GM18526 (cell line): Measurements from ENCODE around the gene RABGAP1L.

Source experiments
- POLR2A ChIP-seq: IDR thresholded peaks from 3 replicates; pipeline ENCODE4 v1.6.1; 2011; ENCODE audit not compliant: insufficient read length; ENCODE audit errors: extremely low read depth

The RABGAP1L gene

GRCh38 chr1:174922121-174922520, 762.8 kb downstream of the RABGAP1L start:
- no peak for TF ChIP-seq POLR2A

DNA sequence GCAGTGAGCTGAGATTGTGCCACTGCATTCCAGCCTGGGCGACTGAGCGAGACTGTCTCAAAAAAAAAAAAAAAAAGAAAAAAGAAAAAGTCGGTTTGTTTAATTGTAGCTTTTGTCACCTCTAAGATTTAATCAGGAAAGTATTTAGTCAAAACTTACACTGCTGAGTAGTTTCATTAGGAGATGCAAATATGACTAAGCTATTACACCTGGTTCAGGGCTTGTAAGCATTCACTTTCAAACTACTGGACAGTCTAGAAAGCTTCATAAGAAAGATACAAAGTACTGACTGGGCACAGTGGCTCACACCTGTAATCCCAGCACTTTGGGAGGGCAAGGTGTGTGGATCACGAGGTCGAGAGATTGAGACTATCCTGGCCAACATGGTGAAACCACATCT, 764.5 kb downstream of the RABGAP1L start:
- no peak for TF ChIP-seq POLR2A

DNA sequence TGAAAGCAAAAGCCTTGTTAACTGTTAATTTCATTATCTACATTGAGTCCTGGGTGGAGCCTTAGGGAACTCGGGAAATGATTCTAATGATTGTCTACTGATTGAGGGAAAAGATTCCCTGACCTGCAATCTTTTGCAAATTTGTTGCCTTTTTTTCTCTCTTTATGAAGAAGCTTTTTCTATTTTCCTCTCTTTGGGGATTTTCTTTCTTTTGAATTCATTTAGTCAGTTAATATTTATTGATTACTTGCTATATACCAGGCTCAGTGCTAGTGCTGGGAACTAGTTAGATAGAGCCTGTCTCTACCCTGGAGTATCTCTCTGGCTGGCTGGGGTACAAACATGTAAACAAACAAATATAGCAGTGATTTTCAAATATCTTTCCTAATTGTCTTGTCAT, 769.2 kb downstream of the RABGAP1L start:
- TF ChIP-seq POLR2A, result no peak

- no peak for TF ChIP-seq POLR2A
Measured at GRCh38 chr1:174931214-174931613, 771.9 kb downstream of the RABGAP1L start.

DNA sequence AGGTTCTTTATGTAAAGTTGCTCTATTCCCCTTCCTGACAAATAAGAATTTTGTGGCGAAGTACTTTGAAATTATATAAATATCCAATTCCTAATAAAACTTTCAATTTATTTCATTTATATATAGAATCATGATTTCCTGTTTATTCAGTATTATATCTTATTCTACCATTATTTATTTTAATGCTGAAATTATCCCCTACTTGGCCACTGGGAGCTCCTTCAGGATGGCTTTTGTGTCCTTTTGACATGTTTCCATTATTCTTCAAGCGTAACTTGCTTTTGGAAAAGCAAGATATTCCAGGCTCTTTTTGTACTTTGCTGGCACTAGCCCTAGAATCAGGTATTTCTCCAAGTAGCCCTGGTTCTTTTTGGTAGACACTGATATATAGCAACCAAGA, 773.3 kb downstream of the RABGAP1L start:
- TF ChIP-seq POLR2A, result no peak

DNA sequence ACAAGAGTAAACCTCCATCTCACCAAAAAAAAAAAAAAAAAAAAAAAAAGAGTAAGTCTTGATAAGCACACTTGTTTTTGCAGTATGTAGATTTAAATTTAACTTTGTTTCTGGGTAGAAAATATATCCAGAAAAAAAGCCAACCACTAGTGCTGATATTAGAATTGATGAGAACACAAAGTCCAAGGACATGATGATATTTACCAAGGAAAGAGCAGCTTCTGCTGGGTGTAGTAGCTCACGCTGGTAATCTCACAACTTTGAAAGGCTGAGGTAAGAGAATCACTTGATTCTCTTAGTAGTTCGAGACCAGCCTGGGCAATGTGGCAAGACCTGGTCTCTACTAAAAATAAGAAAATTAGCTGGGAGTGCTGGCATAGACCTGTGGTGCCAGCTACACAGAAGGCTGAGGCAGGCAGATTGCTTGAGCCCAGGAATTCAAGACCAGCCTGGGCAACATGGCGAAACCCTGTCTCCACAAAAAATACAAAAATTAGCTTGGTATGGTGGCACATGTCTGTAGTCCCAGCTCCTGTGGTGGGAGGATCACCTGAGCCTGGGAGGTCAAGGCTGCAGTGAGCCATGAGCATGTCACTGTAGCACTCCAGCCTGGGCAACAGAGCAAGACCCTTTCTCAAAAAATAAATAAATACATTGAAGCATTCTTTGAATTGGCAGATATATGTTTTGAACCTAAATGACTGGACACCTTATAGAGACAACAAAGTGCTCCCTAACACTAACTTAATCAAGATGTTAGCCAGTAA, 776.8 kb downstream of the RABGAP1L start:
- TF ChIP-seq POLR2A, result no peak

DNA sequence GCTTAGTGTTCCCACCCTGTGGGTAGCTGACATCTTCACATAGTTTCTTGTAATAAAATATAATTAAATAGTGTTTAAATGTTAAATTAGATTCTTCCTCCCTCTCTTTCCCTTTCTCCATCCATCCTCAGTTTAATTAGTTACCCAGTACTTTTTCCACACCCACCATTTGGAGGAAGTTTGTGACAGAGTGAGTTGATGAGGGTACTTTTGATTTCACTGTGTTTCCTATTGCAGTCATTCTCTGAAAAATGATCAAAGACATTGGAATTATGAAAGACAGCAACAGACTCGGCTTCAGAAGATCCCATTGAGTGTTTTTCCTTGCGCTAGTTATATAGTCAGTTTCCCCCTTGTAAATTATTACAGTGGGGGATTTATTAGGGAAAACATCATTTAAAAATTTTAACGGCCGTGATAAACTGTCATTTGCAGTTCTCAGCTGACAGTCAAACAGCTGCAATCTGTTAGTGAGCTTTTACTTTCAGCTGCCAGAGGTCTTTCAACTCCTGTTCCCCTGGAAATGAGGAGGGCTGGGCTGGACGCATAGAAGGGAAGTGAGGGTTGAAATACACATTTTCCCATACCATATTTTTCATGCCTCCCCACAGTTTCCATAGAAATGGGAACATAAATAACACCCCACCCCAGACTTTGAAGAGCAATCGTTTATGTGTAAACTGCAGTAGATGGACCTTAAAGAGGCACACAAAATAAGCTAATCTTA, 779.1 kb downstream of the RABGAP1L start:
- no peak for TF ChIP-seq POLR2A

DNA sequence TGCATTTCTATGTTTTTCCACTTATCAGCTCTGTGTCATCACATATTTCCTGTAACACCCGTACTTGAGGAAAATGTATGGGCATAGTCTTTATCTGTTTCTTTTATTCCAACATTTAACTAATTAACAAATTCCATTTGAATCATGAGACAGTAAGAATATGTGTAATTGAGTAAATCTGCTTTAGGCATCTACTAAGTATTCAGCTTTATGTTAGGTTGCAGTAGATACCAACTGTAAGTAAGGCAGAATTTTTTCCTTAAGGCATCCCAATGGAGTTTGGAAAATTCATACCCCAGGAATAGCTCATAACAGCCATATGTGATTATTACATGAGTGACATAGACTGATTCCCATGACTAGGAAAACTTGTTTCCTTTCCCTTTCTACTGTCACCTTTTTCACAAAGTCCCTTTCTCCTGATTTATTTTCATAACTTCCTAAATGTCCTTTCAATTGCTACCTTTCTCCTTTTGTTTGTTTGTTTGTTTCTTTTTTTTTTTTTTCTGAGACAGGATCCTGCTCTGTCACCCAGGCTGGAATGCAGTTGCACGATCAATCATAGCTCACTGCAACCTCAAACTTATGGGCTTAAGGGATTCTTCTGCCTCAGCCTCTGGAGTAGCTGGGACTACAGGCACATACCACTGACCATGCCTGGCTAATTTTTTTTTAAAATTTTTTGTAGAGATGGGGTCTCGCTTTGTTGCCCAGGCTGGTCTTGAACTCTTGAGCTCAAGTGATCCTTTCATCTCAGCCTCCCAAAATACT, 780.6 kb downstream of the RABGAP1L start:
- TF ChIP-seq POLR2A, result no peak

GRCh38 chr1:174940646-174941175, 781.4 kb downstream of the RABGAP1L start:
- TF ChIP-seq POLR2A, result no peak

GRCh38 chr1:174942547-174943255, 783.4 kb downstream of the RABGAP1L start:
- no peak for TF ChIP-seq POLR2A

DNA sequence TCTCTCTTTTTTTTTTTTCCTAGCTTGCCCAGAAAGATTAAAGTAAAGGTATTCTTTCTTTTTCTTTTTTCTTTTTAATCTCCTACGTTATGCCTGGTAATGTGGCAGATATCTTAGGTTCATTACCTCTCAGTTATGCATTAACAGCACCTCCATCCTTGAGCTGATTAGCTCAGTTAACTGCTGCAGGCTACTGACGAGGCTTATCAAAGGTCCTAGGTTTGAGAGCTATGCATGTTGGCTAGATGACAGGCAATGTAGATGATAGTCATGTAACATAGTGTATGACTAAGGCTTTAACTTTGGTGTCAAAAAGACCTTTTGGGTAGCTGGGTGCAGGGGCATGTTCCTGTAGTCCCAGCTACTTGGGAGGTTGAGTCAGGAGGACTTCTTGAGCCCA, 786.7 kb downstream of the RABGAP1L start:
- TF ChIP-seq POLR2A, result no peak

DNA sequence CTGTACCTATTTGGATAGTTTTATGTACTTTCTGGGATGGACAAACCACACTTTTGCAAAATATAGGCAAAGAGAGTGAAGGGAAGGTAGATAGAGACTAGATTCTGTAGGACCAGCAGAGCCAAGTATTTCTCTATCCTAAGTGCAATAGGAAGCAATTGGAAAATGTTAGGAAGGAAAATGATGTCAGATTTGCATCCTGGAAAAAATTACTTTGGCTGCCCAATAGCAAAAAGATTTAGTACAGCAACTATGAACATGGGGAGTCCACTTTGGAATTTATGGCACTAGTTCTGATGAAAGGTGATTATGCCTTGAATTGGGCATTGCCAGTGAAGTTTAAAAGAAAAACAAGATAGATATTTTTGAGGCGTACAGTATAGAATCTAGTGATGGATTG, 789.7 kb downstream of the RABGAP1L start:
- no peak for TF ChIP-seq POLR2A

GRCh38 chr1:174949645-174950044, 790.3 kb downstream of the RABGAP1L start:
- TF ChIP-seq POLR2A, result no peak

GRCh38 chr1:174953285-174954072, 794.2 kb downstream of the RABGAP1L start:
- TF ChIP-seq POLR2A, result no peak
